HUES6 (cell line): Measurements from ENCODE around the gene CPN2.

Source experiments
- H3K27ac ChIP-seq: 2 replicates; pipeline ENCODE4 v1.7.0; 2013; ENCODE audit warnings: low read depth, mild to moderate bottlenecking, low read length, inconsistent platforms
- H3K27me3 ChIP-seq: 2 replicates; pipeline ENCODE4 v1.6.1; 2013; ENCODE audit warnings: low read length; ENCODE audit not compliant: control insufficient read depth, insufficient read depth
- H3K36me3 ChIP-seq: 2 replicates; pipeline ENCODE4 v1.6.1; 2013; ENCODE audit warnings: low read length; ENCODE audit not compliant: control insufficient read depth, insufficient read depth
- H3K4me1 ChIP-seq: 2 replicates; pipeline ENCODE4 v1.6.1; 2013; ENCODE audit warnings: low read length; ENCODE audit not compliant: control insufficient read depth, insufficient read depth
- H3K4me3 ChIP-seq: 2 replicates; pipeline ENCODE4 v1.5.1; 2013; ENCODE audit warnings: low read depth, low read length
- H3K9ac ChIP-seq: one replicate; pipeline ENCODE4 v1.6.1; 2013; ENCODE audit warnings: mild to moderate bottlenecking, low read length
- H3K9me3 ChIP-seq: 2 replicates; pipeline ENCODE4 v1.6.1; 2013; ENCODE audit warnings: low read depth, low read length; ENCODE audit not compliant: control insufficient read depth, insufficient read depth

Gene CPN2

GRCh38 chr3:194380326-194380725, 29.2 kb upstream of the CPN2 start:
- H3K4me1 ChIP-seq: peaks cover 38% of the 10 kb centered on the region
- no peaks in the 10 kb centered on the region for H3K9me3 ChIP-seq
- H3K36me3 ChIP-seq: no peaks in the 10 kb centered on the region
- no peak overlapping the region for H3K4me3 ChIP-seq
- 0 out of 2 replicates have a peak, but pooled peaks cover 2% of the 10 kb centered on the region for H3K27me3 ChIP-seq
- no peak overlapping the region for H3K9ac ChIP-seq
- no peak overlapping the region for H3K27ac ChIP-seq

- Histone ChIP-seq H3K4me1 (peaks cover 43% of the 10 kb centered on the region), H3K9ac (no peak overlapping the region), H3K9me3 (no peaks in the 10 kb centered on the region), H3K36me3 (no peaks in the 10 kb centered on the region), H3K27ac (no peak overlapping the region), H3K27me3 (0 out of 2 replicates have a peak, but pooled peaks cover 1% of the 10 kb centered on the region), H3K4me3 (no peak overlapping the region)
These were observed 28.5 kb upstream of the CPN2 start for GRCh38 chr3:194379651-194380050.

GRCh38 chr3:194379231-194379630, 28.1 kb upstream of the CPN2 start:
- no peaks in the 10 kb centered on the region for H3K9me3 ChIP-seq
- no peak overlapping the region for H3K4me3 ChIP-seq
- peaks cover 43% of the 10 kb centered on the region for H3K4me1 ChIP-seq
- no peaks in the 10 kb centered on the region for H3K36me3 ChIP-seq
- no peak overlapping the region for H3K27ac ChIP-seq
- no peak overlapping the region for H3K9ac ChIP-seq
- H3K27me3 ChIP-seq: no peaks in the 10 kb centered on the region

GRCh38 chr3:194377708-194378107, 26.6 kb upstream of the CPN2 start:
- H3K27ac ChIP-seq: no peak overlapping the region

GRCh38 chr3:194376241-194376560, 25.1 kb upstream of the CPN2 start:
- Histone ChIP-seq H3K9me3 (no peaks in the 10 kb centered on the region), H3K27ac (no peak overlapping the region), H3K4me1 (peaks cover 28% of the 10 kb centered on the region), H3K4me3 (no peak overlapping the region), H3K27me3 (no peaks in the 10 kb centered on the region), H3K9ac (no peak overlapping the region), H3K36me3 (no peaks in the 10 kb centered on the region)

More at GRCh38 chr3:194377708-194378107, 26.6 kb upstream of the CPN2 start:
- Histone ChIP-seq H3K4me1 (peaks cover 37% of the 10 kb centered on the region), H3K27me3 (no peaks in the 10 kb centered on the region), H3K9me3 (no peaks in the 10 kb centered on the region), H3K9ac (no peak overlapping the region), H3K4me3 (no peak overlapping the region), H3K36me3 (no peaks in the 10 kb centered on the region)

- Histone ChIP-seq H3K36me3 (no peaks in the 10 kb centered on the region), H3K9ac (no peak overlapping the region), H3K9me3 (no peaks in the 10 kb centered on the region), H3K27me3 (no peaks in the 10 kb centered on the region), H3K4me1 (peaks cover 30% of the 10 kb centered on the region), H3K4me3 (peak overlapping the region; percentile 21; the same call in 1 of the 2 replicates), H3K27ac (no peak overlapping the region)
These were observed 24.5 kb upstream of the CPN2 start for GRCh38 chr3:194375473-194376240.

- Histone ChIP-seq H3K4me1 (peaks cover 33% of the 10 kb centered on the region), H3K36me3 (no peaks in the 10 kb centered on the region), H3K9ac (no peak overlapping the region), H3K27me3 (no peaks in the 10 kb centered on the region), H3K27ac (no peak overlapping the region), H3K4me3 (no peak overlapping the region), H3K9me3 (no peaks in the 10 kb centered on the region)
These were observed 23.8 kb upstream of the CPN2 start for GRCh38 chr3:194374935-194375334.

- H3K36me3 ChIP-seq: no peaks in the 10 kb centered on the region
- H3K27ac ChIP-seq: no peak overlapping the region
- no peak overlapping the region for H3K9ac ChIP-seq
- H3K4me3 ChIP-seq: no peak overlapping the region
- H3K27me3 ChIP-seq: peaks cover 5% of the 10 kb centered on the region
- no peaks in the 10 kb centered on the region for H3K9me3 ChIP-seq
- H3K4me1 ChIP-seq: peaks cover 35% of the 10 kb centered on the region
These were observed 22.8 kb upstream of the CPN2 start for GRCh38 chr3:194373899-194374298.

- Histone ChIP-seq H3K27ac (no peak overlapping the region), H3K27me3 (peaks cover 10% of the 10 kb centered on the region), H3K4me3 (no peak overlapping the region), H3K36me3 (no peaks in the 10 kb centered on the region), H3K9me3 (no peaks in the 10 kb centered on the region), H3K9ac (no peak overlapping the region), H3K4me1 (peaks cover 41% of the 10 kb centered on the region)
These were observed 21.9 kb upstream of the CPN2 start for GRCh38 chr3:194373028-194373427.

GRCh38 chr3:194370753-194371152, 19.6 kb upstream of the CPN2 start:
- Histone ChIP-seq H3K27me3 (peaks cover 10% of the 10 kb centered on the region), H3K27ac (no peak overlapping the region)

GRCh38 chr3:194369522-194370279, 18.6 kb upstream of the CPN2 start, which contains the start of gene LRRC15:
Gene LRRC15 (minus strand): TSS chr3:194369743. CDS start chr3:194361043, 8,700 bp downstream.
- Histone ChIP-seq H3K27ac (no peak within 1 kb of the TSS), H3K27me3 (peaks cover 10% of the 10 kb centered on the region), H3K4me1 (peaks cover 41% of the 10 kb centered on the region), H3K9ac (no peak within 1 kb of the TSS), H3K9me3 (no peaks in the 10 kb centered on the region), H3K36me3 (no peaks in the 10 kb centered on the region), H3K4me3 (peak within 1 kb of the TSS; percentile 46; the same call in 1 of the 2 replicates)

More at GRCh38 chr3:194370753-194371152, 19.6 kb upstream of the CPN2 start:
- no peaks in the 10 kb centered on the region for H3K9me3 ChIP-seq
- no peaks in the 10 kb centered on the region for H3K36me3 ChIP-seq
- no peak overlapping the region for H3K9ac ChIP-seq
- H3K4me1 ChIP-seq: peaks cover 42% of the 10 kb centered on the region
- H3K4me3 ChIP-seq: no peak overlapping the region
